ENCODE measurements around the gene TRIM63. TPM values are rescaled to one million over a fixed set of nuclear protein-coding genes. Genes with fewer than 3 reads are reported as not detected.

Gene TRIM63
- total and polyA plus RNA-seq, 2 donors (not counting 3 experiments of a cell fraction or from before 2014, with no cell fraction given), result not detected

GRCh38 chr1:26064553-26064952 lies 2.9 kb downstream of the TRIM63 start:
- dilution Hi-C loops (cut with MboI; ENCODE audit: extremely low pct_ligation_motif_present, low sequenced_read_pairs), result no loop called here
- H3K4me2 ChIP-seq (ENCODE audit: insufficient read depth, low read length), result no peak overlapping the region
- no peaks in the 10 kb centered on the region for H3K9me1 ChIP-seq (replicated peaks; ENCODE audit: control insufficient read depth, extremely low read depth, insufficient read depth, low read length)
- intact Hi-C loops (cut with micrococcal nuclease), result no loop called here
- H3K4me1 ChIP-seq (ENCODE audit: control insufficient read depth, extremely low read depth, insufficient read depth, low read length), result no peaks in the 10 kb centered on the region
- no peak overlapping the region for H3K4me3 ChIP-seq (replicated peaks in 1 of 3; ENCODE audit: insufficient read depth in 1 of 3, low read depth in 1 of 3, low read length in 3 of 3)
- no peaks in the 10 kb centered on the region for H3K9me3 ChIP-seq (replicated peaks; ENCODE audit: control insufficient read depth, insufficient read depth, low read length)
- ChIA-PET CTCF (interaction anchor here (0.5 to 1.7 kb wide), 5 partner anchors 11 to 320 kb away, joined by 3 to 11 read pairs (median 3); partner anchors contain the start of gene ZNF593), POLR2A (no interaction called here)
- no peak overlapping the region for H3K27ac ChIP-seq (ENCODE audit: insufficient read depth, low read depth, low read length)
- no peak overlapping the region for H3K9ac ChIP-seq (replicated peaks; ENCODE audit: extremely low read depth, insufficient read depth, low read length)
- BruUV-seq (replicated peaks), result no TSS peak
- H3K27me3 ChIP-seq (ENCODE audit: control insufficient read depth in 2 of 2, insufficient read depth in 2 of 2, low read length in 2 of 2), result peaks cover 7 to 10% of the 10 kb centered on the region in 2 experiments
- no peaks in the 10 kb centered on the region for H3K36me3 ChIP-seq (ENCODE audit: control insufficient read depth in 2 of 2, extremely low read depth in 1 of 2, insufficient read depth in 2 of 2, low read length in 2 of 2)
- H2AFZ ChIP-seq (ENCODE audit: low read depth, low read length), result no peak overlapping the region
- H3K79me2 ChIP-seq (ENCODE audit: control insufficient read depth, insufficient read depth, low read length), result no peaks in the 10 kb centered on the region
- TF ChIP-seq POLR2A (IDR thresholded peaks at IDR 0.05; ENCODE audit: low read depth, low read length) (no peak), GATA2 (IDR thresholded peaks at IDR 0.05; ENCODE audit: insufficient read depth, insufficient read length, low read depth, low read length) (no peak), CTCF (IDR thresholded peaks at IDR 0.05; ENCODE audit: extremely low read depth in 1 of 2, insufficient read depth in 1 of 2, low read depth in 1 of 2, low read length in 2 of 2) (no peak), EZH2 (IDR thresholded peaks at IDR 0.05; ENCODE audit: borderline replicate concordance, low read depth, low read length, severe bottlenecking) (no peak), FOS (IDR thresholded peaks at IDR 0.05; ENCODE audit: borderline replicate concordance, insufficient read depth, low read length) (no peak), MYC (IDR thresholded peaks at IDR 0.05; ENCODE audit: low read depth, low read length) (no peak), POLR2AphosphoS5 (IDR thresholded peaks at IDR 0.05; ENCODE audit: insufficient read depth, low read depth, low read length) (no peak), MAX (IDR thresholded peaks at IDR 0.05; ENCODE audit: insufficient read depth, insufficient read length) (no peak), JUN (IDR thresholded peaks at IDR 0.05; ENCODE audit: borderline replicate concordance, insufficient read depth, insufficient read length, low read depth) (no peak)
- DNase-seq (ENCODE audit: low read depth, low spot score) (no peak), FAIRE-seq (no peak)
- H4K20me1 ChIP-seq (replicated peaks; ENCODE audit: control insufficient read depth, extremely low read depth, insufficient read depth, low read length), result no peaks in the 10 kb centered on the region
